ENCODE measurements around the gene DAP.

Gene DAP

GRCh38 chr5:10752451-10752850 lies 8.6 kb downstream of the DAP start:
- no peak for TF ChIP-seq CTCF (conservative IDR thresholded peaks at IDR 0.05; ENCODE audit: low read depth, low read length)
- H3K4me3 ChIP-seq (ENCODE audit: low read length) = no peak overlapping the region
- no peak for DNase-seq (ENCODE audit: low read depth)

- TF ChIP-seq CTCF (conservative IDR thresholded peaks at IDR 0.05; ENCODE audit: low read depth, low read length) = no peak
- H3K4me3 ChIP-seq (ENCODE audit: low read length) = no peak overlapping the region
- no peak for DNase-seq (ENCODE audit: low read depth)
Measured at GRCh38 chr5:10750909-10751308, 10.1 kb downstream of the DAP start.

GRCh38 chr5:10747678-10748622 lies 13.1 kb downstream of the DAP start:
- DNase-seq (ENCODE audit: low read depth) = no peak
- no peak for TF ChIP-seq CTCF (conservative IDR thresholded peaks at IDR 0.05; ENCODE audit: low read depth, low read length)
- H3K4me3 ChIP-seq (ENCODE audit: low read length) = no peak overlapping the region

- TF ChIP-seq CTCF (conservative IDR thresholded peaks at IDR 0.05; ENCODE audit: low read depth, low read length) = no peak
Measured at GRCh38 chr5:10746711-10747110, 14.3 kb downstream of the DAP start.

GRCh38 chr5:10745133-10745532 lies 15.9 kb downstream of the DAP start:
- DNase-seq (ENCODE audit: low read depth) = no peak
- TF ChIP-seq CTCF (conservative IDR thresholded peaks at IDR 0.05; ENCODE audit: low read depth, low read length) = no peak
- H3K4me3 ChIP-seq (ENCODE audit: low read length) = no peak overlapping the region

More at GRCh38 chr5:10746711-10747110, 14.3 kb downstream of the DAP start:
- DNase-seq (ENCODE audit: low read depth) = no peak
- H3K4me3 ChIP-seq (ENCODE audit: low read length) = no peak overlapping the region

- no peak for TF ChIP-seq CTCF (conservative IDR thresholded peaks at IDR 0.05; ENCODE audit: low read depth, low read length)
- no peak overlapping the region for H3K4me3 ChIP-seq (ENCODE audit: low read length)
- no peak for DNase-seq (ENCODE audit: low read depth)
Measured at GRCh38 chr5:10744681-10745080, 16.4 kb downstream of the DAP start.

- no peak overlapping the region for H3K4me3 ChIP-seq (ENCODE audit: low read length)
- DNase-seq (ENCODE audit: low read depth) = no peak
- TF ChIP-seq CTCF (conservative IDR thresholded peaks at IDR 0.05; ENCODE audit: low read depth, low read length) = no peak
Measured at GRCh38 chr5:10743951-10744350, 17.1 kb downstream of the DAP start.

Measured in retinal pigment epithelial cell (primary cell).